OCI-LY1 (cell line): ENCODE measurements around the gene OR9I1.

Source experiments
- H2AFZ ChIP-seq: fragments of 200-600 bp; sonication (generic), shearing (Covaris generic); 2 replicates; pipeline ENCODE4 v1.6.0; 2014; ENCODE audit warnings: antibody characterized with exemption, mild to moderate bottlenecking, low read length
- H3F3A ChIP-seq: fragments of 200-600 bp; sonication (generic), shearing (Covaris generic); 2 replicates; pipeline ENCODE4 v1.6.0; 2014; ENCODE audit warnings: mild to moderate bottlenecking, antibody characterized with exemption, low read length, moderate library complexity; ENCODE audit not compliant: insufficient read depth
- H3K27ac ChIP-seq: fragments of 200-600 bp; sonication (generic); 2 replicates; pipeline ENCODE4 v1.5.1; 2014; ENCODE audit warnings: low read length, mixed run types, mild to moderate bottlenecking, low read depth; ENCODE audit not compliant: poor library complexity, severe bottlenecking
- H3K27me3 ChIP-seq: fragments of 200-600 bp; sonication (generic); 2 replicates; pipeline ENCODE4 v1.6.0; 2014; ENCODE audit warnings: antibody characterized with exemption, mild to moderate bottlenecking, low read length, moderate library complexity; ENCODE audit not compliant: insufficient read depth
- H3K36me3 ChIP-seq: fragments of 200-600 bp; sonication (generic); 2 replicates; pipeline ENCODE4 v1.6.1; 2014; ENCODE audit warnings: mild to moderate bottlenecking, antibody characterized with exemption, low read length, moderate library complexity, mixed read lengths; ENCODE audit not compliant: insufficient read depth
- H3K4me1 ChIP-seq: fragments of 200-600 bp; sonication (generic); 2 replicates; pipeline ENCODE4 v1.5.1; 2014; ENCODE audit warnings: mild to moderate bottlenecking, low read length, moderate library complexity; ENCODE audit not compliant: insufficient read depth, severe bottlenecking
- H3K4me2 ChIP-seq: fragments of 200-600 bp; sonication (generic), shearing (Covaris generic); 2 replicates; pipeline ENCODE4 v1.6.1; 2014; ENCODE audit warnings: low read length
- H3K4me3 ChIP-seq: fragments of 200-600 bp; sonication (generic); 2 replicates; pipeline ENCODE4 v1.5.1; 2014; ENCODE audit warnings: low read length, low read depth, mild to moderate bottlenecking, mixed read lengths; ENCODE audit not compliant: poor library complexity, severe bottlenecking
- H3K79me2 ChIP-seq: fragments of 200-600 bp; shearing (Covaris generic); 2 replicates; pipeline ENCODE4 v1.6.1; 2016; ENCODE audit warnings: mixed run types, low read length, mixed read lengths; ENCODE audit not compliant: insufficient read depth
- H3K9ac ChIP-seq: fragments of 200-600 bp; sonication (generic), shearing (Covaris generic); 2 replicates; pipeline ENCODE4 v1.6.1; 2014; ENCODE audit warnings: mild to moderate bottlenecking, low read length, mixed read lengths
- H3K9me2 ChIP-seq: fragments of 200-600 bp; sonication (generic), shearing (Covaris generic); 2 replicates; pipeline ENCODE4 v1.6.1; 2014; ENCODE audit warnings: low read depth, mild to moderate bottlenecking, low read length, mixed read lengths
- H3K9me3 ChIP-seq: fragments of 200-600 bp; shearing (Covaris generic); 2 replicates; pipeline ENCODE4 v1.6.1; 2014; ENCODE audit warnings: low read length, mixed read lengths
- H4K20me1 ChIP-seq: fragments of 200-600 bp; sonication (generic), shearing (Covaris generic); 2 replicates; pipeline ENCODE4 v1.6.0; 2016; ENCODE audit warnings: mild to moderate bottlenecking, low read length; ENCODE audit not compliant: insufficient read depth
- EZH2 ChIP-seq: fragments of 200-600 bp; sonication (generic), shearing (Covaris generic); IDR thresholded peaks from 2 replicates; pipeline ENCODE4 v1.8.0; 2017; ENCODE audit warnings: borderline replicate concordance, mixed run types, mild to moderate bottlenecking, antibody characterized with exemption, low read length, moderate library complexity, mixed read lengths
- TF ChIP-seq, protein P1 (sequence below): fragments of 200-600 bp; sonication (generic), shearing (Covaris generic); IDR thresholded peaks from 2 replicates; pipeline ENCODE4 v1.5.1; 2017; ENCODE audit warnings: mild to moderate bottlenecking, antibody characterized with exemption, low read length, moderate library complexity, mixed read lengths

Gene OR9I1

GRCh38 chr11:58086528-58086927 lies 38.8 kb downstream of the OR9I1 start:
- Histone ChIP-seq H3F3A (no peaks in the 10 kb centered on the region), H3K4me3 (no peak overlapping the region), H3K4me2 (no peak overlapping the region), H3K9ac (no peak overlapping the region), H3K9me2 (no peaks in the 10 kb centered on the region), H3K79me2 (no peaks in the 10 kb centered on the region), H2AFZ (no peak overlapping the region), H4K20me1 (no peaks in the 10 kb centered on the region), H3K4me1 (no peaks in the 10 kb centered on the region), H3K36me3 (no peaks in the 10 kb centered on the region), H3K27me3 (no peaks in the 10 kb centered on the region), H3K27ac (no peak overlapping the region), H3K9me3 (no peaks in the 10 kb centered on the region; the same call in 1 of the 2 replicates)
- no peak for TF ChIP-seq EZH2
- TF ChIP-seq, protein P1, sequence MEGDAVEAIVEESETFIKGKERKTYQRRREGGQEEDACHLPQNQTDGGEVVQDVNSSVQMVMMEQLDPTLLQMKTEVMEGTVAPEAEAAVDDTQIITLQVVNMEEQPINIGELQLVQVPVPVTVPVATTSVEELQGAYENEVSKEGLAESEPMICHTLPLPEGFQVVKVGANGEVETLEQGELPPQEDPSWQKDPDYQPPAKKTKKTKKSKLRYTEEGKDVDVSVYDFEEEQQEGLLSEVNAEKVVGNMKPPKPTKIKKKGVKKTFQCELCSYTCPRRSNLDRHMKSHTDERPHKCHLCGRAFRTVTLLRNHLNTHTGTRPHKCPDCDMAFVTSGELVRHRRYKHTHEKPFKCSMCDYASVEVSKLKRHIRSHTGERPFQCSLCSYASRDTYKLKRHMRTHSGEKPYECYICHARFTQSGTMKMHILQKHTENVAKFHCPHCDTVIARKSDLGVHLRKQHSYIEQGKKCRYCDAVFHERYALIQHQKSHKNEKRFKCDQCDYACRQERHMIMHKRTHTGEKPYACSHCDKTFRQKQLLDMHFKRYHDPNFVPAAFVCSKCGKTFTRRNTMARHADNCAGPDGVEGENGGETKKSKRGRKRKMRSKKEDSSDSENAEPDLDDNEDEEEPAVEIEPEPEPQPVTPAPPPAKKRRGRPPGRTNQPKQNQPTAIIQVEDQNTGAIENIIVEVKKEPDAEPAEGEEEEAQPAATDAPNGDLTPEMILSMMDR, result no peak

- Histone ChIP-seq H3K9ac (no peak overlapping the region), H3K27me3 (no peaks in the 10 kb centered on the region), H3K79me2 (no peaks in the 10 kb centered on the region), H3K9me2 (no peaks in the 10 kb centered on the region), H4K20me1 (no peaks in the 10 kb centered on the region), H3F3A (no peaks in the 10 kb centered on the region), H3K4me1 (no peaks in the 10 kb centered on the region), H3K27ac (no peak overlapping the region), H3K4me2 (no peak overlapping the region), H3K4me3 (no peak overlapping the region), H3K36me3 (no peaks in the 10 kb centered on the region), H2AFZ (no peak overlapping the region), H3K9me3 (no peaks in the 10 kb centered on the region)
- TF ChIP-seq, protein P1, result no peak
- TF ChIP-seq EZH2, result no peak
These were observed 49.5 kb downstream of the OR9I1 start for GRCh38 chr11:58075781-58076180.

GRCh38 chr11:58070585-58070984 lies 54.7 kb downstream of the OR9I1 start:
- Histone ChIP-seq H3K9ac (no peak overlapping the region), H3K4me3 (no peak overlapping the region), H3K79me2 (no peaks in the 10 kb centered on the region), H3K27ac (no peak overlapping the region), H3K4me2 (no peak overlapping the region), H3K4me1 (no peaks in the 10 kb centered on the region), H3K27me3 (no peaks in the 10 kb centered on the region), H2AFZ (no peak overlapping the region), H3F3A (no peaks in the 10 kb centered on the region), H3K9me2 (no peaks in the 10 kb centered on the region), H3K9me3 (no peaks in the 10 kb centered on the region), H4K20me1 (no peaks in the 10 kb centered on the region), H3K36me3 (no peaks in the 10 kb centered on the region)
- TF ChIP-seq, protein P1, result no peak
- TF ChIP-seq EZH2, result no peak
